Peyer's patch (tissue), 4 donors: ENCODE measurements around the gene CAMK2B.

Experiments used
- CTCF ChIP-seq, 6 experiments: fragments of 450-650 bp in 4 of 6; fragments of 200-600 bp in 2 of 6; sonication (generic) in 1 of 6; IDR thresholded peaks; one replicate each; pipeline ENCODE4 v1.5.1; 2017 to 2019; ENCODE audit warnings: antibody characterized with exemption in 6 of 6, mild to moderate bottlenecking in 3 of 6, moderate library complexity in 1 of 6
- POLR2A ChIP-seq, 2 donors: fragments of 450-650 bp; IDR thresholded peaks; one replicate each; pipeline ENCODE4 v1.5.1; 2017; ENCODE audit warnings: antibody characterized with exemption in 2 of 2, mild to moderate bottlenecking in 2 of 2, moderate library complexity in 2 of 2

- TF ChIP-seq CTCF (IDR thresholded peaks at IDR 0.05) (no peak), POLR2A (IDR thresholded peaks at IDR 0.05) (no peak)
Measured at GRCh38 chr7:44172352-44172751, 153.0 kb downstream of the CAMK2B start.
